Melanocyte of skin (primary cell): ENCODE results near the gene SLC29A4. TPM values are rescaled to one million over a fixed set of nuclear protein-coding genes. Genes with fewer than 3 reads are reported as not detected.

ENCODE experiments used
- total RNA-seq, 2 donors: library from RNA; depleted of rRNA; stranded (reverse); fragments of >200 nt; gene quantifications; 2 replicates each; pipeline ENCODE4 v1.2.3, GENCODE V29; 2012

The SLC29A4 gene, protein sequence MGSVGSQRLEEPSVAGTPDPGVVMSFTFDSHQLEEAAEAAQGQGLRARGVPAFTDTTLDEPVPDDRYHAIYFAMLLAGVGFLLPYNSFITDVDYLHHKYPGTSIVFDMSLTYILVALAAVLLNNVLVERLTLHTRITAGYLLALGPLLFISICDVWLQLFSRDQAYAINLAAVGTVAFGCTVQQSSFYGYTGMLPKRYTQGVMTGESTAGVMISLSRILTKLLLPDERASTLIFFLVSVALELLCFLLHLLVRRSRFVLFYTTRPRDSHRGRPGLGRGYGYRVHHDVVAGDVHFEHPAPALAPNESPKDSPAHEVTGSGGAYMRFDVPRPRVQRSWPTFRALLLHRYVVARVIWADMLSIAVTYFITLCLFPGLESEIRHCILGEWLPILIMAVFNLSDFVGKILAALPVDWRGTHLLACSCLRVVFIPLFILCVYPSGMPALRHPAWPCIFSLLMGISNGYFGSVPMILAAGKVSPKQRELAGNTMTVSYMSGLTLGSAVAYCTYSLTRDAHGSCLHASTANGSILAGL
- under 1 TPM; under 0.01 to 0.33 TPM for total RNA-seq

GRCh38 chr7:5282543-5283316 is at the start of gene SLC29A4:
TSS of gene SLC29A4 (plus strand) at chr7:5282943. CDS start at chr7:5287817, 4,874 bp downstream.

Other genes starting within 250 kb of the SLC29A4 start
- 1 to 10 TPM; 8.0 to 9.6 TPM for gene RBAK, start 237.1 kb upstream of the SLC29A4 start, total RNA-seq
- 10 to 100 TPM; 49.6 to 54.0 TPM for gene WIPI2, start 92.7 kb upstream of the SLC29A4 start, total RNA-seq
- gene TNRC18, start 140.9 kb downstream of the SLC29A4 start, total RNA-seq = 10 to 100 TPM; 27.3 to 29.3 TPM
- gene FBXL18, start 230.9 kb downstream of the SLC29A4 start, total RNA-seq = 10 to 100 TPM in 1 of 2 donors, 1 to 10 TPM in 1; 7.2 to 11.0 TPM
- 1,000 to 10,000 TPM; 3,892 to 4,732 TPM for gene ACTB, start 247.7 kb downstream of the SLC29A4 start, total RNA-seq